ENCODE results near the gene CDC42SE2. TPM values are rescaled to one million over a fixed set of nuclear protein-coding genes. Genes with fewer than 3 reads are reported as not detected.
A peak's percentile ranks its signal among the peaks of the same experiment; 100 is the strongest.

Gene CDC42SE2
- polyA plus RNA-seq, 3 donors: 34.4 to 135 (median 92.6) TPM

DNA sequence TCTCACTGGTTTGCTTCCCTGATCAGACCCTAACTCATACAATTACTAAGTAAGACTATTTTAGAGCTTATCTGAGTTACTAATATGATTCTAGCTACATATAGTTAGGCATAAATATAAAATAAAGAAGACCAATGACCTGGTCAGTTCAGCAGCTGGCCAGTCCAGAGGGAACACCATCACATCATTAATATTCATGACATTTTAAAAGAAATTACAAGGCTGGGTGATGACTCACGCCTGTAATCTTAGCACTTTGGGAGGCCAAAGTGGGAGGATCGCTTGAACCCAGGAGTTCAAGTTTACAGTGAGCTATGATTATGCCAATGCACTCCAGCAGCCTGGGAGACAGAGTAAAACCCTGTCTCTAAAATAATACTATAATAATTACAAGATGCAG lies 37.0 kb upstream of the CDC42SE2 start:
- no peaks in the 10 kb centered on the region for H3K36me3 ChIP-seq (replicated peaks in 1 of 2; ENCODE audit: control insufficient read depth in 1 of 2, insufficient read depth in 2 of 2, low read length in 2 of 2)
- no peak overlapping the region for H3K4me3 ChIP-seq (replicated peaks in 1 of 3; ENCODE audit: low read depth in 2 of 3, low read length in 3 of 3)
- TF ChIP-seq CTCF (IDR thresholded peaks at IDR 0.05): no peak
- H3K9me3 Mint-ChIP-seq: no peaks in the 10 kb centered on the region
- no CpG with 5 or more reads among the region's 2 CpGs for WGBS (ENCODE audit: insufficient coverage)
- no peak overlapping the region for H3K9ac ChIP-seq (ENCODE audit: insufficient read depth, low read length, poor library complexity, severe bottlenecking)
- peaks cover 42 to 47% of the 10 kb centered on the region in 2 donors for H3K4me1 ChIP-seq (ENCODE audit: control insufficient read depth in 1 of 2, insufficient read depth in 2 of 2, low read length in 2 of 2)
- no peak overlapping the region for H3K27ac Mint-ChIP-seq
- no peak for DNase-seq
- H3K27me3 Mint-ChIP-seq (ENCODE audit: low read depth in 3 of 3): peaks cover 0 to 1% (median 0%) of the 10 kb centered on the region in 3 donors
- intact Hi-C loops (cut with micrococcal nuclease): loop anchor here in 1 of 2 donors (10.0 kb wide), 1 partner anchor 48 kb away; no protein-coding TSS in a partner anchor
- no peak overlapping the region for H2AFZ ChIP-seq (ENCODE audit: insufficient read depth, low read depth, low read length, poor library complexity, severe bottlenecking)
- no peaks in the 10 kb centered on the region for H3K9me3 ChIP-seq (replicated peaks in 1 of 2; ENCODE audit: control insufficient read depth in 1 of 2, insufficient read depth in 1 of 2, low read length in 2 of 2)
- no peaks in the 10 kb centered on the region for H3K27me3 ChIP-seq (ENCODE audit: control insufficient read depth in 2 of 2, insufficient read depth in 2 of 2, low read length in 2 of 2)
- no peak overlapping the region for H3K4me3 Mint-ChIP-seq
- peaks cover 0 to 2% of the 10 kb centered on the region in 2 donors for H3K36me3 Mint-ChIP-seq
- H3K79me2 ChIP-seq (ENCODE audit: insufficient read depth, low read length): no peaks in the 10 kb centered on the region
- H3K4me1 Mint-ChIP-seq: peaks cover 5% of the 10 kb centered on the region
- no peak overlapping the region for H3K4me2 ChIP-seq (replicated peaks; ENCODE audit: extremely low read depth, low read length, poor library complexity, severe bottlenecking)
- H3K27ac ChIP-seq (ENCODE audit: low read depth in 1 of 2, low read length in 2 of 2): no peak overlapping the region
- H4K20me1 ChIP-seq (ENCODE audit: insufficient read depth, low read length): no peaks in the 10 kb centered on the region

GRCh38 chr5:131228646-131229045 lies 35.2 kb upstream of the CDC42SE2 start:
- no peak overlapping the region for H2AFZ ChIP-seq (ENCODE audit: insufficient read depth, low read depth, low read length, poor library complexity, severe bottlenecking)
- H3K9ac ChIP-seq (ENCODE audit: insufficient read depth, low read length, poor library complexity, severe bottlenecking): no peak overlapping the region
- WGBS (ENCODE audit: insufficient coverage): 63% methylated on average over 1 of the region's 1 CpG
- H3K79me2 ChIP-seq (ENCODE audit: insufficient read depth, low read length): no peaks in the 10 kb centered on the region
- no peaks in the 10 kb centered on the region for H3K9me3 Mint-ChIP-seq
- peaks cover 24 to 29% of the 10 kb centered on the region in 2 donors for H3K4me1 ChIP-seq (ENCODE audit: control insufficient read depth in 1 of 2, insufficient read depth in 2 of 2, low read length in 2 of 2)
- peaks cover 5% of the 10 kb centered on the region for H3K4me1 Mint-ChIP-seq
- H3K4me3 Mint-ChIP-seq: no peak overlapping the region
- H3K27ac ChIP-seq (ENCODE audit: low read depth in 1 of 2, low read length in 2 of 2): no peak overlapping the region
- no peak overlapping the region for H3K4me3 ChIP-seq (replicated peaks in 1 of 3; ENCODE audit: low read depth in 2 of 3, low read length in 3 of 3)
- H4K20me1 ChIP-seq (ENCODE audit: insufficient read depth, low read length): no peaks in the 10 kb centered on the region
- intact Hi-C loops (cut with micrococcal nuclease): loop anchor here in 1 of 2 donors (10.0 kb wide), 1 partner anchor 46 kb away; no protein-coding TSS in a partner anchor
- H3K9me3 ChIP-seq (replicated peaks in 1 of 2; ENCODE audit: control insufficient read depth in 1 of 2, insufficient read depth in 1 of 2, low read length in 2 of 2): no peaks in the 10 kb centered on the region
- DNase-seq: no peak
- H3K27ac Mint-ChIP-seq: peak overlapping the region in 1 of 7 donors; percentile 57
- H3K36me3 ChIP-seq (replicated peaks in 1 of 2; ENCODE audit: control insufficient read depth in 1 of 2, insufficient read depth in 2 of 2, low read length in 2 of 2): no peaks in the 10 kb centered on the region
- no peak for TF ChIP-seq CTCF (IDR thresholded peaks at IDR 0.05)
- peaks cover 0 to 1% (median 0%) of the 10 kb centered on the region in 3 donors for H3K27me3 Mint-ChIP-seq (ENCODE audit: low read depth in 3 of 3)
- no peaks in the 10 kb centered on the region for H3K36me3 Mint-ChIP-seq
- no peak overlapping the region for H3K4me2 ChIP-seq (replicated peaks; ENCODE audit: extremely low read depth, low read length, poor library complexity, severe bottlenecking)
- no peaks in the 10 kb centered on the region for H3K27me3 ChIP-seq (ENCODE audit: control insufficient read depth in 2 of 2, insufficient read depth in 2 of 2, low read length in 2 of 2)
